ELR (cell line): ENCODE results near the gene NPAS4.
"Not testable (repeated sequence)": the region's sequence is repeated elsewhere in the genome, so short reads cannot be mapped to it uniquely, and the experiment has no call there.

Experiments used
- DNase-seq: peaks from one replicate; pipeline ENCODE4 v3.0.0-alpha.2; 2015; ENCODE audit warnings: low read depth

Gene NPAS4

DNA sequence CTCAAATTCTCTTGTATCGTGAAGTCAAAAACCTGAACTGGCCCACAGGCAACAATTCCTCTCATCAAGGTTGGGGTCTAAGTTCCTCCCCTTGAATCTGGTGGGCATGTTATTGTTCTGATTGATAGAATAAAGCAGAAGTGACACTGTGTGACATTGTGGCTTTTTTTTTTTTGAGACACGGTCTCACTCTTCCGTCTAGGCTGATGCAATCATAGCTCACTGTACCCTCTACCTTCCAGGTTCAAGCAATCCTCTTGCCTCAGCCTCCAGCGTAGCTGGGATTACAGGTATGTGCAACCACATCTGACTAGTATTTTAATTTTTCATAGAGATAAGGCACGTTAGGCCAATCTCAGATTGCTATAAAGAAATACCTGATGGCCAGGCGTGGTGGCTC is 37.0 kb downstream of the NPAS4 start:
- no peak for DNase-seq

DNA sequence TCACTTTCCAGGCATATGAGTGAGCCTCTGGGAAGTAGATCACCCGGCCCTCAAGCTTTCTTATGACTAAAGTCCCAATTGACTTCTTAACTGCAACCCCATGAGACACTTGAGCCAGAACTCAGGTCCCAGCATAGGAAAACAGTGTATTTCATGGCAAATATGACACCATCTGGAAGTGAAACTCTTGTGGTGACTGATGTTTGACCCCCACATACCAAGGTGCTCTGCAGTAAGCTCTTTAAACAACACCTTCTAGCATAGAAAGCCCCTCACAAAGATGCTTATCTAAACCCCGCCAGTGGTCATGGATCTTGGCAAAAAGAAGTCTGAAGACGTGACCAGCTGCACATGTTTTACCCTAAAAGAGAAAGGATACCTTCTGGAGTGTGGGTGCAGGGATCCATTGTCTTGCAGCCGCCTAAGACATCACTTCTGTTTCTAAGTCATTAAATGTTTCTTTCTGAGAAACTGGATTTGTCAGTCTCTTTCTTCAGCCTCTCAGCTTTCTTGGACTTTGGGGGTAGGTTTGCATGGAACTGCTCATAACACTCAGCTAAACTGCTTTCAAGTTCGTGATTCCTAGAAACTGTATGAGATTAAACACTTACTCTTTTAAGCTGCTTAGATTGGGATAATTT is 38.4 kb downstream of the NPAS4 start:
- no peak for DNase-seq

DNA sequence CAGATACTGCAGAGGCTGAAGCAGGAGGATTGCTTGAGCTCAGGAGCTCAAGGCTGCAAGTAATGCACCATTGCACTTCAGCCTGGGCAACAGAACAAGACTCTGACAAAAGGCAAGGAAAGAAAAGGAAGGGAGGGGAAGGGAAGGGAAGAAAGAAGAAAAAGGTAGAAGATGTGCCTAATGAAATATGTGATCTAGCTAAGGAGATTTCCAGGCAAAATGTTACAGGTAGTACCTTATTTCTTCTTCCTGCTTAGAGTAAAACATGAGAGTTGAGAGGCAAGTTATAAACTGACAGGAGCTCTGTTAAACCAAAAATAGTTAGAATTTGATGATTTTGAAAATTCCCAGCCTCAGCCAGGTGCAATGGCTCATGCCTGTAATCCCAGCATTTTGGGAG is 41.2 kb downstream of the NPAS4 start:
- no peak for DNase-seq

DNA sequence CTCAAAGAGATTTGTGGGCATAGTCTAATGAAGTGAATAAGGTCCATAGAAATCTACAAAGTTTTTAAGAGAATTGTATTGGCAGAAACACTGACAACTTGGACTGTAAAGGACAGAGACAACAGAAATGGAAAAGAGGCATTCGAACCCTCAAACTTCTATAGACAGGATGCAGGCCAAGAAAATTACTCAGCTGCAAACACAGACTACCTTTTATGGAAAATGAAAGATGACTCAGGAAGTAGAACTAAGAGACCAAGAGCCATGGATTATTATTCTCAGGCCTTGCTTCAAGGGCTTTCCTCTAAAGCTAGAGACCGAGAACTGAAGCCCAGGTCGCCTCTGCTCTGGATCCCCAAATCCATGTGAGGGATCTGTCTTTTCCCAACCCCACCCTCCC is 42.1 kb downstream of the NPAS4 start:
- DNase-seq: peak; percentile 25

DNA sequence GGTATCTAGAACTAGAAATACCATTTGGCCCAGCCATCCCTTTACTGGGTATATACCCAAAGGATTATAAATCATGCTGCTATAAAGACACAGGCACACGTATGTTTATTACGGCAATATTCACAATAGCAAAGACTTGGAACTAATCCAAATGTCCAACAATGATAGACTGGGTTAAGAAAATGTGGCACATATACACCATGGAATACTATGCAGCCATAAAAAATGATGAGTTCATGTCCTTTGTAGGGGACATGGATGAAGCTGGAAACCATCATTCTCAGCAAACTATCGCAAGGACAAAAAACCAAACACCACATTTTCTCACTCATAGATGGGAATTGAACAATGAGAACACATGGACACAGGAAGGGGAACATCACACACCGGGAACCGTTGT is 43.3 kb downstream of the NPAS4 start:
- DNase-seq: not testable (repeated sequence)

DNA sequence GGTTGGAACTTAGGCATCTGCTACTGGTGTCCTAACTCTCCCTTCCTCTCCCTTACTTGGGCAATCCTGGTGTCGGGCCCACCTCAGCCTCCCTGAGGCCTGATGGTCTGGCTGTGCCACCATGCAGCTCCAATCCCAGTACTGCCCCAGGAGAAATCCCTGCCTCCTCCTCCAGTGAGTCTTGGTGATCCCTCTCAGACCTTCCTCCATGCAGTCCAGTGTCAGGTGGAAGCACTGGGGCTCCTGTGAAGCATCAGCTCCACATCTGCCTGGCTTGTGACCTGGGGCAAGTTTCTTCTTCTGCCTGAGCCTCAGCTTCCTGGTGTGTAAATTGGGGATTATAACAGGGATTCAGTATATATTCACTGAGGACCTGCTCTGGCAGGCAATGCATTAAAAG is 44.1 kb downstream of the NPAS4 start:
- DNase-seq: no peak

DNA sequence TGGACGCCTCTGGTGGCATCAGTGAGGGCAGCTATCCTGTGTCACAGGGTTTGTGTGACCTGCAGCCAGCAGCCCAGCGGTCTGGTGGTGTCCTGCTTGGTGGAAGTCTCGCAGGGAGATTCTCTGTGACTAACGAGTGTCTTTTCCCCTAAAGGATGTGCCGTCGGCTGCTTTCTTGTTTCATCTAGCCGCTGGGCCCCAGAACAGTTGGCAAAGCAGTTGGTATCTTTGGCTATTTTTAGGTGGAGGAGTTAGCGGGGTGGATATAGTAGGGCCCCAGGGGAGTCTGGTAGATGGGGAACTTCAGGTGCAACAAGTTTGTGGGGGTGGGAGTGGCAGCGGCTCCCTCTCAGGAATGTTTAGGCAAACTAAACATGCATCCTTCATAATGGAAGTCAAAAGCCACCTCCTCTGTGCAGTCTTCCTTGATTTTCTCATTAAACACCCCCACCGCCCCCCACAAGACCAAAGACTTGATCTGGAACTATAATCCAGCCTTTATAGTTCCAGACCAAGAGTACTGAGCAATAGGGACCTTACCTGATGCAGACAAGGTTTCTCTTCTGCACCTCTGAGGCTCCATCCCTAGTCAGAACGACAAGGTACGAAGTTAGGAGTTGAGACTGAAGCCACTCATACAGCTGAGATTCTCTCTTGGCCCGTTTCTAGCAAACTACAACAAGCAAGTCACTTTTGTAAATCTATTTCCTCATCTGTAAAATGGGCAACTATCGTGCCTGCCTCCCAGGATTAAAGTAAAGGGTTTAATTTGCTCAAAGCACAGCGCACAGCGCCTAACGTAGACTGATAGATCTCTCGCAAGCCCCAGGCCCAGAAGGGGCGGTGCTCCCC is 44.8 kb downstream of the NPAS4 start:
- no peak for DNase-seq

DNA sequence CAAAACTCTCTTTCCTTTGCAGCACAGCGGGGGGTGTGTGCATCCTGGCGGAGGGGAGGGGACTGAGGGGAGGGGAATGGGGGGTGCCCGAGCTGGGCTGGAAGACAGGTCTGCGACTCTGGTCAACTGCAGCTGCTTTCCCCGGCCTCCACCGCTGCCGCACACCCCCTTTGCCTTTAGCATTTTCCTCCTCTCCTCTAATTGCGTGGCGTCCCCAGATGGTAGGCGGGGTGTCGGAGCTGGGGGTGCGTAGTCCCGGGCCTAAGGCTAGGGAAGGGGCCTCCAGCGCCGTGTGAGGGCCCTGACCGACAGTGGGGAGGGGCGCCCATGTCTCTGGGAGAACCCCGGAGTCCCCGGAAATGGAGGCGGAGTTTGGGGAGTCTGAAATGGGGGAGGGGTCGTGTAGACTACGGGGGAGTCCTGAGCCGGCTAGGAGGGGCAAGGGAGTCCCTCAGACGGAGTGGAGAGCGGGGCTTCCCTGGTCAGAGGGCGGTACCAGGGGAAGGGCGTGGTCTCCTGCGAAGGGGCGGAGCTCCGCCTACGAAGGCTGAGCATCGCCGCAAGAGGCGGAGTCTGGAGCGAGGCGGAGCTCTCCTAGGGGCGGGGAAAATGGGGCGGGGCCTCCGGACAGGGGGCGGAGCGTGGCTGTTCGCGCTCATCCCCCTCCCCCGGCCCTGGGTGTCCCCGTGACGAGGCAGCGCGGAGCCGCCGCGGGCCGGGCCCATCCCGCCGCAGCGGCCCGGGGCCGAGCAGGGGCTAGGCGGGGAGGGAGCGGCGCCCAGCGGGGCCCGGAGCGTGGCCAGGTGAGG is 45.6 kb downstream of the NPAS4 start, which contains the start of gene PELI3:
TSS of gene PELI3 (plus strand) at position 681 of the 809 bp plus-strand sequence. CDS start 1,224 bp downstream, outside the sequence.
- DNase-seq: peak; percentile 90

DNA sequence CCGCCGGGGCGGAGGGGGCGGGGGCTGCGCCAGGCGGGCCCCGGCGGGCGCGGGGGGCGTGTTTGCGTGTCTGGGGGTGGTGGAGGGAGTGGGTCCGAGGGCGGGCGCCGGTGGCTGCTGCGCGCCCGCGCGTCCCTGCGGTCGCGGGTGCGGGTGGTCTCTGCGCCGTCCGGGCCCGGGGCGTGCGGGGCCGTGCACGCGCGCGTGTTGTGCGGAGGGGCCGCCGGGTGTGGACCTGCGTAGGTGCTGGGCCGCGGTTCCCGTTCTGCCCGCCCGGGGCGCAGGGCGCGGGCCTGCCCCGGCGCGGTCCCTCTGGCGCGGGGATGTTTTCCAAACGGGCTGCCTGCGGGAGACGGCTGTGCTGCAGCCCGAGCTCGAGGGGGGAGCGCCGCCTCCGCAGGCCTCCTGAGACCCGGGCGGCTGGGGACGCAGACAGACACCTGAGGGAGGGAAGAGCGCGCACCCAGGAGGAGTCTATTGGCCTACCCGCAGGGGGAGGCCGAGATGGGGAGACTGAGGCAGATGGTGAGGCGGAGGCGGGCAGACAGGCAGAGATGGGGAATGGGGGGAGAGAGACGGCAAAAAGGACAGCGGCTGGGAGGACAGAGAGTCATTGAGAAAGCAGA is 46.3 kb downstream of the NPAS4 start:
- peak; percentile 58 for DNase-seq

DNA sequence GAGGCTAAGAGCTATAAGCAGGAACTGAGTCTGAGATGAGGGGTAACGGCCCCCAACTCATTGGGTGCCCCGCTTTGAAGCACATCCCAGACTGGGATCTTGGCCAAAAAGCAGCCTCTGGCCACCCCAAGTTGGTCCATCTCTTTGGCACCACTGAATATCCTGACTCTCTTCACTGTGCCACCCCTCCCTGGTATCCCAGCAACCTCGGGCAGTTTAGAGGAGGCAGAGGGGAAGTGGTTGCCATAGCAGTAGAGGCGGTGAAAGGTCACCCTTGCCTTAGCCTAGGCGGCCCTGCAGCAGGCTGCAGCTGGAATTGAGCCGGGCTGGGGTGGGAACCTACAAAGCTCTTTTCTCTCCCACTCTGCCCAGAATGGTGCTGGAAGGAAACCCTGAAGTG is 46.9 kb downstream of the NPAS4 start:
- no peak for DNase-seq

DNA sequence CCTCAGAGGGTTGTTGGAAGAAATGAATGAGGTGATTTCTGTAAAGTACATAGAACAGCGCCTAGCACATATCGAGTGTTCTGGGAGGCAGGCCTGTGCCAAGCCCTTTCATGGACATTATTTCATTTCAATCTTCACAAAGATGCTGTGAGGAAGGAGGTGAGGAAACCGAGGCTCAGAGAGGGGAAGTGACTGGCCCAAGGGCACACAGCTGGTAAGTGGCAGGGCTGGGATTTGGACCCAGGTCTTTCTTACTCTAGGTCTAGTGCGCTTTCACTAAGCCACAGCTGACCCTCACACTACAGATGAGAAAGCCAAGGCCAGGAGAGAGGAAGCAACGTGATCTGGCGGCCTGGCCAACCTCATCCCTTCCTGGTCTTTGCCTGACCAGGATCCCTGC is 47.9 kb downstream of the NPAS4 start:
- DNase-seq: no peak

DNA sequence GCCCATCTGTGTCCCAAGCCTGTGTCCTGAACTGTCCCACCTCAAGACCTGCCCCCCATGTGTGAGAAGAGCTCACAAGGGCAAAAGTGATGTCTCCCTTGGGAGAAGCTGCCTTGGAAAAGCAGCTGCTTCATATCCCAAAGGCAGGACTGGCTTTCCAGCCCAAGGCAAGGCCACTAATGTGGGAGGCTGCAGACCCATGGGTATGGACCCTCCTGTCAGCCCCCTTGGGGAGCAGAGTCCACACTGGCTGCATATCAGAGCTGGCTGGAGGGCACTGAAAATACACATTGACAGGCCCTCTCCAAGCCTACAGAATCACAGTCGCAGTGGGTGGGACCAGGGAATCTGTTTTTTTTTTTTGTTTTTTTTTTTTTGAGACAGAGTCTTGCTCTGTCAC is 48.6 kb downstream of the NPAS4 start:
- no peak for DNase-seq

DNA sequence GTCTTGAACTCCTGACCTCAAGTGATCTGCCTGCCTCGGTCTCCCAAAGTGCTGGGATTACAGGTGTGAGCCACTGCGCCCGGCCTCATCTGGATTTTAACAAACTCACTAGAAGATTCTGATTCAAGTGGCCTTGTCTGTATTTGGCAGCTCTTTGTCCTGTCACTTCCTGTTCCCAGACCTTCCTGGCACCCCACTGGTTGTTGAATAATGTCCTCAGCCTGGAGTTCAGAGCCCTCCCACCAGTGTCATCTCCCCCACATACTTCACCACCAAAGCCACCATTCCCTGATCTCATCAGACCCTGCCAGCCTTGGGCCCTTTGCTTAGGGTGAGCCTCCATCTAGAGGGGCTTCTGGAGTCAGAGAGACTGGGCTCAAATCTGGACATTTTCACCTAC is 49.2 kb downstream of the NPAS4 start:
- no peak for DNase-seq

DNA sequence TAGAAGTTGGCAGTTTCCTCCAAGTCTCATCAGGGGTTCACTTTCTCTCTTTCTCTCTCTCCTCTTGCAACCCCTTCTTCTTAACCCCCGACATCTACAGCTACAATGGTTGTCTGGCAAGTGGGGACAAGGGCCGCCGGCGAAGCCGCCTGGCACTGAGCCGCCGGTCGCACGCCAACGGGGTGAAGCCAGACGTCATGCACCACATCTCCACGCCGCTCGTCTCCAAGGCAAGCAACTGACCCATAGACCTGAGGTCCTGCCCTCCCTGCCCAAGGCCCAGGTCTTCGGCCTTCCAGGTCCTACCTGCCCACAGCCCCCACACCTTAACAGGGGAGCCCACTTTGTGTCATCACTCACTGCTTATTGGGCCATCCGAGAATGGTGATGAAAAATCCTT is 50.3 kb downstream of the NPAS4 start:
- no peak for DNase-seq

DNA sequence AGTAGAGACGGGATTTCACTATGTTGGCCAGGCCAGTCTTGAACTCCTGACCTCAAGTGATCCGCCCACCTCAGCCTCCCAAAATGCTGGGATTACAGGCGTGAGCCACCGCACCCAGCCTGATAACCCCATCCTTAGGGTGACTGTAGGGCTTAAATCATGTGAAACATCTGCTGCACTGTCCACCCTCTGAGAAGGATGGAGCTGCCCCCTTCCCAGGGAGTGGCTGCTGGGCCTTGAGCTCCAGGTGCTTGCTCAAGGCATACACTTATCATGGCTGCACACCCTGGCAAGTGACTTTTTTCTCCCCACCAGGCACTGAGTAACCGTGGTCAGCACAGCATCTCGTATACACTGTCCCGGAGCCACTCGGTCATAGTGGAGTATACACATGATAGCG is 51.2 kb downstream of the NPAS4 start:
- DNase-seq: no peak

DNA sequence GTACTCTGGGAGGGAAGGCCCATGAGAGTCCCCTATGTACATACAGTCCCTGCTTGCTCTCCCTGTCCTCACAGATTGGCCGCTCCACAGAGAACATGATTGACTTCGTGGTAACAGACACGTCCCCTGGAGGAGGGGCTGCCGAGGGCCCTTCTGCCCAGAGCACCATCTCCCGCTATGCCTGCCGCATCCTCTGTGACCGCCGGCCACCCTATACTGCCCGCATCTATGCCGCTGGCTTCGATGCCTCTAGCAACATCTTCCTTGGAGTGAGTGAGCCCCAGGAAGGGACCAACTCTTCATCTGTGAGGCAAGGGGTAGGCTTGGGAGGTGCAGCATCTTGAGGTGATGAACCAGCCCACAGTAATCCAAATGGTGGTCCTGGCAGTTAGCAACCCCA is 52.3 kb downstream of the NPAS4 start:
- DNase-seq: no peak

DNA sequence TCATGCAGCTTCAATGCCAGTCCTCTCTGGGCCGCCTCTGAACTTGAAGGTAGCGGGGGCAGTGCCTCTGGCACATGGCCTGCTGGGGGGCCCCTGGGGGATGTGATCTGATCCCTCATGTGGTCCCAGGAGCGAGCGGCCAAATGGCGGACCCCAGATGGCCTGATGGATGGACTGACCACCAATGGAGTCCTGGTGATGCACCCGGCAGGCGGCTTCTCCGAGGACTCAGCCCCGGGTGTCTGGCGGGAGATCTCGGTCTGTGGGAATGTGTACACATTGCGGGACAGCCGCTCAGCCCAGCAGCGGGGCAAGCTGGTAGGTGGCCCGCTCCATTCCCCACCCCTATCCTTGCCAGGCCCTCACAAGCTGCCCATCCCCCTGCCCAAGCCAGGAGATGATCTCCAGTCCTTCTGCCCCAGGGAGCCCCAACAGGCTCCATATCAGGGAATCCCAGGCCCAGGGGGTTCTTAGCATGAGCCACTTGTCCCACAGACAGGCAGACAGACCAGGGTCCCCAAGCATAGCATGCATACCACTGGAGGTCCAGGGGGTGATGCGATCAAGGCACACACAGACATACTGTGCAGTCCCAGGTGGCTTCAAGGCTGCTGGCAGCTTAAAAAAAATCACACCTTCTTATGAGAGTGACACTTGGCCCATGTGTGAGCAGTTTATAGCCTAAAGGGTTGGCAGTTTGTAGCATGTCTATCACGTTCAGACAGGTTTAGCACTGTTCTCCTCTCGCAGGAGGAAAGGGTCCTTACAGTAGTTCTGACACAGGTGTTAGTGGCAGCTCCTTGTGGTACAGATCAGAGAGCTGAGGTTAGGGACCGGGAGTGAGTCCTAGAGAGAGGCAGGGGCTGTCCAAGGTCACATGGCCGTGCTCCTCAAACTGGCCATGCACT is 53.0 kb downstream of the NPAS4 start:
- DNase-seq: no peak

DNA sequence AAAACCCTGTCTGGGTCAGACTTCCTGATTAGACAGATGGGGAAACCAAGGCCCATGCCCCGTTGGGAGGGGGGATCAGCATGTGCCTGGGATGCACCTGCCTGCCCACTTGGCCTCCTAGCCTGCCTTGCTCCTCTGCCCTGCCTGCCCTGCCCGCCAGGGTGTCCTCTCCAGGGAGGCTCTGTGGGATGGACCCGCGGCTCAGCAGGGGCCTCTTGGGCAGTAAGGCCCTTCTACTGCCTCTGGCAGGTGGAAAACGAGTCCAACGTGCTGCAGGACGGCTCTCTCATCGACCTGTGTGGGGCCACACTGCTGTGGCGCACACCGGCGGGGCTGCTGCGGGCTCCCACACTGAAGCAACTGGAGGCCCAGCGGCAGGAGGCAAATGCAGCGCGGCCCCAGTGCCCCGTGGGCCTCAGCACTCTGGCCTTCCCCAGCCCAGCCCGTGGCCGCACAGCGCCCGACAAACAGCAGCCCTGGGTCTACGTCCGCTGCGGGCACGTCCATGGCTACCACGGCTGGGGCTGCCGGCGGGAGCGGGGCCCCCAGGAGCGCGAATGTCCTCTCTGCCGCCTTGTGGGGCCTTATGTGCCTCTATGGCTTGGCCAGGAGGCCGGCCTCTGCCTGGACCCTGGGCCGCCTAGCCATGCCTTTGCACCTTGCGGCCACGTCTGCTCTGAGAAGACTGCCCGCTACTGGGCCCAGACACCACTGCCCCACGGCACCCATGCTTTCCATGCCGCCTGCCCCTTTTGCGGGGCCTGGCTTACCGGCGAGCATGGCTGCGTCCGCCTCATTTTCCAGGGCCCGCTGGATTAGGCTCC is 54.7 kb downstream of the NPAS4 start:
- no peak for DNase-seq
